GM12874 (cell line): Measurements from ENCODE around the gene PEX6.

Source experiments
- CTCF ChIP-seq: IDR thresholded peaks from 2 replicates; pipeline ENCODE4 v1.5.1; 2011; ENCODE audit warnings: low read depth, mild to moderate bottlenecking, control low read depth, low read length, moderate library complexity; ENCODE audit not compliant: insufficient read depth

PEX6 gene

GRCh38 chr6:42935322-42935721, 43.7 kb downstream of the PEX6 start:
- TF ChIP-seq CTCF: no peak

GRCh38 chr6:42933205-42933604, 45.8 kb downstream of the PEX6 start:
- no peak for TF ChIP-seq CTCF

DNA sequence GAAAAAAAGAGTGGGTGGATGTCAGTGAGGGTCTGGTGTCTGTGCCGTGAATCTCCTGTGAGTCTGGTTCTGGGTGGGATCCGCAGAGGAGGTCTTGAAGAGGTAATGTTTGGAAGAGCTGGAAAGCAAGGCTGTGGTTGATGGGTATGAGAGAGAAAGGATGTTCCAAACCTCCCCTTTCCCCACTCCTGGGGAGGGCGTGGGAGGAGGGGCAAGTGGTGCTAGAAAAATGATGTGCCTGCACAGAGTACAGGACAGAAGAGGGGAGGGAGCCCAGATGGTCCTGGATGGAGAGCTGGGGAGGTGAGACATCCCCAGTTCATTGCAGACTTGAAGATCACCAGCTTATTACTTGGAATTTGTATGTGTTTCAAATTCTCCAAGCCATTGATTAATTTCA, 46.6 kb downstream of the PEX6 start:
- TF ChIP-seq CTCF: no peak

- no peak for TF ChIP-seq CTCF
Observed at GRCh38 chr6:42929821-42930360, 49.1 kb downstream of the PEX6 start.

GRCh38 chr6:42928986-42929820, 49.8 kb downstream of the PEX6 start, which contains the start of gene CNPY3:
Gene CNPY3, plus strand, starts transcription at chr6:42929480. Its CDS starts 91 bp downstream, at chr6:42929571.
- TF ChIP-seq CTCF: no peak

GRCh38 chr6:42925248-42925857, 53.6 kb downstream of the PEX6 start:
- TF ChIP-seq CTCF: no peak

DNA sequence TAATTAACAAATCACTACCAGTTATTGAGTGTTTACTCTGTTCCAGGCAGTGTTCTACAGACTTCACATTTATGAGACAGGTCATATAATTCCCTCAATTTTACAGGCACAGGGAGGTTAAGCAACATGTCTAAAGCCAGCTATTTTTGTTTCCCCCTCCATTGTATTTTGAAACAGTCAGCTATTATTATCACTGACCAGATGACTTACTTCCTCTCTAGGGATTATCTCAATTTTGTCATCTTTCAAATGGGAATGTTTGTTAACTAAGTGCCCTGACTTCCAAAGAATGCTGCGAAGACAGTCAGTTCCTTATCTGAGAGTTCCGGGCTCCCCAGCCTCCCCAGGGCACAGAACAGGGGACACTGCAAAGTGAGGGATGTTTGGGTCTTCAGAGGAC, 55.3 kb downstream of the PEX6 start:
- TF ChIP-seq CTCF: no peak
